22Rv1 (cell line): ENCODE measurements around the gene PHRF1.

ENCODE experiments used
- CTCF ChIP-seq: fragments of 450-650 bp; IDR thresholded peaks from 2 replicates; pipeline ENCODE4 v1.5.1; 2017; ENCODE audit warnings: mild to moderate bottlenecking
- ZFX ChIP-seq: fragments of 450-650 bp; IDR thresholded peaks from 2 replicates; pipeline ENCODE4 v1.6.1; 2017; ENCODE audit warnings: antibody characterized with exemption, borderline replicate concordance

GRCh38 chr11:581342-581741, 5.1 kb downstream of the PHRF1 start:
- TF ChIP-seq CTCF (no peak), ZFX (no peak)
